ENCODE data around the gene C11orf65. TPM values are rescaled to one million over a fixed set of nuclear protein-coding genes. Genes with fewer than 3 reads are reported as not detected.

Gene C11orf65
- total and polyA plus RNA-seq, 5 donors, result 0.44 to 1.0 (median 0.64) TPM

Other genes with a start within 250 kb of the C11orf65 start
- gene NPAT, start 244.9 kb downstream of the C11orf65 start, total RNA-seq, result 10 to 100 TPM in 2 of 4 donors, 1 to 10 TPM in 2; 9.6 to 10.3 (median 10.0) TPM
- gene NPAT, start 244.9 kb downstream of the C11orf65 start, polyA plus RNA-seq, result 2.8 TPM
- gene ATM, start 244.5 kb downstream of the C11orf65 start, total RNA-seq, result 10 to 100 TPM; 39.7 to 46.5 (median 45.3) TPM
- gene ATM, start 244.5 kb downstream of the C11orf65 start, polyA plus RNA-seq, result 18.4 TPM
- 10 to 100 TPM; 18.1 to 23.9 (median 21.3) TPM for gene POGLUT3, start 30.9 kb upstream of the C11orf65 start, total RNA-seq
- 12.4 TPM for gene POGLUT3, start 30.9 kb upstream of the C11orf65 start, polyA plus RNA-seq
- gene EXPH5, start 126.2 kb upstream of the C11orf65 start, total RNA-seq, result 1 to 10 TPM; 1.8 to 5.0 (median 2.4) TPM
- 0.41 TPM for gene EXPH5, start 126.2 kb upstream of the C11orf65 start, polyA plus RNA-seq
- 10 to 100 TPM; 14.8 to 20.2 (median 15.3) TPM for gene DDX10, start 197.5 kb upstream of the C11orf65 start, total RNA-seq
- 13.2 TPM for gene DDX10, start 197.5 kb upstream of the C11orf65 start, polyA plus RNA-seq

All from right cardiac atrium (tissue), 5 donors.